ENCODE results near the gene MEIS2. TPM values are rescaled to one million over a fixed set of nuclear protein-coding genes. Genes with fewer than 3 reads are reported as not detected.

The MEIS2 gene
- total RNA-seq, 4 donors from 2014 or later: 14.8 to 28.4 (median 20.4) TPM

DNA sequence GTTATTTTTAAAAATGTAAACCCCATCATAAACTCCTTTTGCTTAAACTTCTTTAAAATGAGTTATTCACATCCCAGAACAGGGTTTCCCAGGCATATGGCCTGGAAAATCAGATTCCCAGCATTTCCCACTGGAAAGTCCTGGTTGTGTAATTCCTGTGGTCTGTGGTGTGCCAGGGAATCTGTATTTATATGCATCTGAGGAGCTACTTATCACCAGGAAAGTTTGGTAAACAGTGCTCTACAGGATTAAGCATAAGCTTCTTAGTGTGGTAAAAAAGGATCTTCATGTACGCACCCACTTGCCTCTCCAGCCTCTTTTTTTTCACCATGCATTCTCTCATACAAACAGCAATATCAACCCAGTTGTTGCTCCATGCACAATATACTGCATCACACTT is 28.2 kb downstream of the MEIS2 start:
- TF ChIP-seq, protein P1, sequence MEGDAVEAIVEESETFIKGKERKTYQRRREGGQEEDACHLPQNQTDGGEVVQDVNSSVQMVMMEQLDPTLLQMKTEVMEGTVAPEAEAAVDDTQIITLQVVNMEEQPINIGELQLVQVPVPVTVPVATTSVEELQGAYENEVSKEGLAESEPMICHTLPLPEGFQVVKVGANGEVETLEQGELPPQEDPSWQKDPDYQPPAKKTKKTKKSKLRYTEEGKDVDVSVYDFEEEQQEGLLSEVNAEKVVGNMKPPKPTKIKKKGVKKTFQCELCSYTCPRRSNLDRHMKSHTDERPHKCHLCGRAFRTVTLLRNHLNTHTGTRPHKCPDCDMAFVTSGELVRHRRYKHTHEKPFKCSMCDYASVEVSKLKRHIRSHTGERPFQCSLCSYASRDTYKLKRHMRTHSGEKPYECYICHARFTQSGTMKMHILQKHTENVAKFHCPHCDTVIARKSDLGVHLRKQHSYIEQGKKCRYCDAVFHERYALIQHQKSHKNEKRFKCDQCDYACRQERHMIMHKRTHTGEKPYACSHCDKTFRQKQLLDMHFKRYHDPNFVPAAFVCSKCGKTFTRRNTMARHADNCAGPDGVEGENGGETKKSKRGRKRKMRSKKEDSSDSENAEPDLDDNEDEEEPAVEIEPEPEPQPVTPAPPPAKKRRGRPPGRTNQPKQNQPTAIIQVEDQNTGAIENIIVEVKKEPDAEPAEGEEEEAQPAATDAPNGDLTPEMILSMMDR (IDR thresholded peaks at IDR 0.05): no peak
- no peak for TF ChIP-seq POLR2A (IDR thresholded peaks at IDR 0.05)
- H3K4me1 ChIP-seq: no peaks in the 10 kb centered on the region
- no peaks in the 10 kb centered on the region for H3K36me3 ChIP-seq
- H3K9me3 ChIP-seq: no peaks in the 10 kb centered on the region
- no peak overlapping the region for H3K27ac ChIP-seq
- no peak for DNase-seq
- no peaks in the 10 kb centered on the region for H3K27me3 ChIP-seq
- no peak overlapping the region for H3K4me3 ChIP-seq (replicated peaks in 1 of 3)
- WGBS, 2 donors: 96 to 98% methylated on average over 1 of the region's 1 CpG
- intact Hi-C loops (cut with DNase I): no loop called here

DNA sequence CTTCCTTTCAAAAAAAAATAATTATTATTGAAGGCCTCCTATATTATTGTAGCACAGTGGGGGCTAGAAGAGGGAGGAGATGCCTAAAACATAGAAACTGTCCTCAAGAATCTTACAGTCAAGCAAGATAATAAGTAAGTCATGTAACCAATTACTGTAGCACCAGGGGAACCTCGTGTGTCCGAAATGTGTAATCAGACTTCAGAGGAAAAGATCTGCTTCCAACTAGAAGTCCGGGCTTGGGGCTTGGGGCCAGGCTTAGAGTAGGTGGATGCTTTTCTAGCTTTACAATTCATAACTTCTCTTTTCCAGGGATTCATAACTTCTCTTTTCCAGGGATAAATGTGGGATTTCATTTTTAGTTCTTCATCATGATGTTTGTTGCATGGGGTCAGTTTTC is 29.2 kb downstream of the MEIS2 start:
- no peaks in the 10 kb centered on the region for H3K36me3 ChIP-seq
- DNase-seq: no peak
- intact Hi-C loops (cut with DNase I): no loop called here
- TF ChIP-seq, protein P1 (IDR thresholded peaks at IDR 0.05): no peak
- no peak for TF ChIP-seq POLR2A (IDR thresholded peaks at IDR 0.05)
- H3K9me3 ChIP-seq: no peaks in the 10 kb centered on the region
- H3K27ac ChIP-seq: no peak overlapping the region
- H3K4me1 ChIP-seq: no peaks in the 10 kb centered on the region
- H3K4me3 ChIP-seq (replicated peaks in 1 of 3): no peak overlapping the region
- H3K27me3 ChIP-seq: no peaks in the 10 kb centered on the region
- 70 to 82% methylated on average over 3 of the region's 3 CpGs for WGBS, 2 donors

DNA sequence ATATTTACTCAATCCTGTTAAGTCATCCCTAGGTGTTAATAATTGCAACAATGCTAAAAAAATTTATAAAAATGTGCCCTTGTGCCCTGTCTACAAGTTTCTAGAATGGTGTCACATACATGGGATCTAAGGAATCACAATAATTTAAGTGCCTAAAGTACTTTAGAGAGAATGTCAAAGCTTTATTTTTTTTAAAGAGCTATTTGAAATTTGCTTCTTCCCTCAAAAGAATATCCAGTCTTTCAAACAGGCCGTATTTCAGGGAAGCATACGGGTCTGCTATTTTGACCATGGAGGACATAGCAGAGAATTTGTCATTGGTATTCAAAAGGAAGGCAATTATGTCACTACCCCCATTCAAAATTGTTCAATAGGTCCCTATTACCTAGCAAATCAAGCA is 29.7 kb downstream of the MEIS2 start:
- H3K27me3 ChIP-seq: no peaks in the 10 kb centered on the region
- no peak for DNase-seq
- H3K27ac ChIP-seq: no peak overlapping the region
- intact Hi-C loops (cut with DNase I): no loop called here
- no peak for TF ChIP-seq POLR2A (IDR thresholded peaks at IDR 0.05)
- TF ChIP-seq, protein P1 (IDR thresholded peaks at IDR 0.05): no peak
- no peaks in the 10 kb centered on the region for H3K36me3 ChIP-seq
- no peak overlapping the region for H3K4me3 ChIP-seq (replicated peaks in 1 of 3)
- no peaks in the 10 kb centered on the region for H3K4me1 ChIP-seq
- 90 to 98% methylated on average over 2 of the region's 2 CpGs for WGBS, 2 donors
- H3K9me3 ChIP-seq: no peaks in the 10 kb centered on the region

GRCh38 chr15:37061996-37062395 is 38.4 kb downstream of the MEIS2 start:
- no peak for DNase-seq
- WGBS, 2 donors: 88 to 100% methylated on average over 1 of the region's 1 CpG

DNA sequence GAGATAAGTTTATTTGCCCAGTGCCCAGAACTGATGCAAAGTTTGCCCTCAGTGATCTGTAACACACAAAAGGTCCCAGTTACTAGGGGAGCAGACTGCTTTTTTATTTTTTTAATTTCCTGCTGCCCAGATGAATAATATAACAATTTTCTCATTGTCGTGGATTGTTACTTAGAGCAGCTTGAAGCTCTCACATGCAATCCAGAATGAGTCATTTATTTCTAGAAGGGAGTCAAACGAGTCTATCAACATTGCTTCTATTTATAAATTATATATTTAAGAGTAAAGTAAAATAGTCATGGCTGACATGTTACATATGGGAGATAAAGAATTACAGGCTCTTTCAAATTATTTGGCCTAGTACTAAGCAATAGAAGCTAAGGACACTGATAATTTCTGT is 41.3 kb downstream of the MEIS2 start:
- DNase-seq: no peak
- no peaks in the 10 kb centered on the region for H3K36me3 ChIP-seq
- no peak for TF ChIP-seq POLR2A (IDR thresholded peaks at IDR 0.05)
- TF ChIP-seq, protein P1 (IDR thresholded peaks at IDR 0.05): no peak
- H3K9me3 ChIP-seq: no peaks in the 10 kb centered on the region
- no peak overlapping the region for H3K4me3 ChIP-seq (replicated peaks in 1 of 3)
- peaks cover 0 to 5% of the 10 kb centered on the region in 2 donors for H3K4me1 ChIP-seq
- H3K27ac ChIP-seq: no peak overlapping the region
- no peaks in the 10 kb centered on the region for H3K27me3 ChIP-seq
- intact Hi-C loops (cut with DNase I): no loop called here
- 36 to 57% methylated on average over 2 of the region's 2 CpGs for WGBS, 2 donors

More at GRCh38 chr15:37061996-37062395, 38.4 kb downstream of the MEIS2 start:
- intact Hi-C loops (cut with DNase I): no loop called here
- no peaks in the 10 kb centered on the region for H3K27me3 ChIP-seq
- H3K27ac ChIP-seq: no peak overlapping the region
- TF ChIP-seq, protein P1 (IDR thresholded peaks at IDR 0.05): no peak
- TF ChIP-seq POLR2A (IDR thresholded peaks at IDR 0.05): no peak
- no peaks in the 10 kb centered on the region for H3K4me1 ChIP-seq
- no peaks in the 10 kb centered on the region for H3K9me3 ChIP-seq
- H3K36me3 ChIP-seq: no peaks in the 10 kb centered on the region
- no peak overlapping the region for H3K4me3 ChIP-seq (replicated peaks in 1 of 3)

Measured in thyroid gland (tissue), 4 donors.